ENCODE data around the gene LMO2.

The LMO2 gene

GRCh38 chr11:33891714-33892327, at the start of gene LMO2:
Gene LMO2 (minus strand): TSS chr11:33892076. CDS start chr11:33869716, 22,360 bp downstream.
- no peak within 1 kb of the TSS for H3K4me3 ChIP-seq (ENCODE audit: low read depth, low read length)
- H3K36me3 ChIP-seq: no peaks in the 10 kb centered on the region
- no peak for TF ChIP-seq CTCF (IDR thresholded peaks at IDR 0.05; ENCODE audit: low read depth, low read length)
- no peaks in the 10 kb centered on the region for H3K27me3 ChIP-seq (ENCODE audit: insufficient read depth, low read depth, severe bottlenecking)
- peaks cover 6% of the 10 kb centered on the region for H3K9me3 ChIP-seq (ENCODE audit: severe bottlenecking)
- DNase-seq: no peak
- no peak within 1 kb of the TSS for H3K27ac ChIP-seq

- no peak for TF ChIP-seq CTCF (IDR thresholded peaks at IDR 0.05; ENCODE audit: low read depth, low read length)
- DNase-seq: peak; percentile 17
- Histone ChIP-seq H3K4me3 (ENCODE audit: low read depth, low read length) (no peak overlapping the region), H3K9me3 (ENCODE audit: severe bottlenecking) (no peaks in the 10 kb centered on the region), H3K36me3 (no peaks in the 10 kb centered on the region), H3K27me3 (ENCODE audit: insufficient read depth, low read depth, severe bottlenecking) (no peaks in the 10 kb centered on the region), H3K27ac (no peak overlapping the region)
Measured at GRCh38 chr11:33940538-33940815, 48.6 kb upstream of the LMO2 start.

GRCh38 chr11:33936725-33937604, 45.1 kb upstream of the LMO2 start:
- 0 out of 2 replicates have a peak overlapping the region, but pooled peaks have one; percentile 19 for H3K27ac ChIP-seq

GRCh38 chr11:33935461-33936456, 43.9 kb upstream of the LMO2 start:
- H3K27ac ChIP-seq: no peak overlapping the region
- H3K27me3 ChIP-seq (ENCODE audit: insufficient read depth, low read depth, severe bottlenecking): no peaks in the 10 kb centered on the region
- DNase-seq: no peak
- no peak overlapping the region for H3K4me3 ChIP-seq (ENCODE audit: low read depth, low read length)
- H3K9me3 ChIP-seq (ENCODE audit: severe bottlenecking): peaks cover 13% of the 10 kb centered on the region
- TF ChIP-seq CTCF (IDR thresholded peaks at IDR 0.05; ENCODE audit: low read depth, low read length): no peak
- no peaks in the 10 kb centered on the region for H3K36me3 ChIP-seq

More at GRCh38 chr11:33936725-33937604, 45.1 kb upstream of the LMO2 start:
- peak; percentile 24 for DNase-seq
- Histone ChIP-seq H3K36me3 (no peaks in the 10 kb centered on the region), H3K27me3 (ENCODE audit: insufficient read depth, low read depth, severe bottlenecking) (no peaks in the 10 kb centered on the region), H3K4me3 (ENCODE audit: low read depth, low read length) (no peak overlapping the region), H3K9me3 (ENCODE audit: severe bottlenecking) (peaks cover 5% of the 10 kb centered on the region)
- no peak for TF ChIP-seq CTCF (IDR thresholded peaks at IDR 0.05; ENCODE audit: low read depth, low read length)

- no peak for TF ChIP-seq CTCF (IDR thresholded peaks at IDR 0.05; ENCODE audit: low read depth, low read length)
- DNase-seq: no peak
- no peaks in the 10 kb centered on the region for H3K36me3 ChIP-seq
- H3K9me3 ChIP-seq (ENCODE audit: severe bottlenecking): peaks cover 13% of the 10 kb centered on the region
- H3K4me3 ChIP-seq (ENCODE audit: low read depth, low read length): no peak overlapping the region
- H3K27ac ChIP-seq: no peak overlapping the region
- H3K27me3 ChIP-seq (ENCODE audit: insufficient read depth, low read depth, severe bottlenecking): no peaks in the 10 kb centered on the region
Measured at GRCh38 chr11:33935005-33935404, 43.1 kb upstream of the LMO2 start.
